Frontal cortex (tissue), 4 donors: Measurements from ENCODE around the gene DDOST. TPM values are rescaled to one million over a fixed set of nuclear protein-coding genes. Genes with fewer than 3 reads are reported as not detected.
A peak's percentile ranks its signal among the peaks of the same experiment; 100 is the strongest.
"Not testable (repeated sequence)": the region's sequence is repeated elsewhere in the genome, so short reads cannot be mapped to it uniquely, and the experiment has no call there.

ENCODE experiments used
- DNase-seq, 2 donors: peaks; one replicate each; pipeline ENCODE4 v3.0.0; 2012; ENCODE audit warnings: low spot score in 2 of 2
- FAIRE-seq: peaks from 2 replicates; lab custom pipeline; 2012; peaks lifted over from hg19 to GRCh38; lab: Jason Lieb, UNC
- total RNA-seq: library from RNA; depleted of rRNA; stranded (reverse); fragments of >200 nt; gene quantifications from one replicate; pipeline ENCODE4 v1.2.3, GENCODE V29; 2014
- donor health status: control.
- donor health status: control.
- donor health status: control.

The DDOST gene
- total RNA-seq, 1 donor from 2014 or later: 110 TPM

- DNase-seq (no peak), FAIRE-seq (no peak)
These were observed 34.3 kb upstream of the DDOST start for GRCh38 chr1:20695515-20695914.

- DNase-seq: no peak
- FAIRE-seq: no peak
These were observed 32.5 kb upstream of the DDOST start for GRCh38 chr1:20693623-20694022.

GRCh38 chr1:20691872-20692271 lies 30.7 kb upstream of the DDOST start:
- DNase-seq: no peak
- no peak for FAIRE-seq

GRCh38 chr1:20689645-20690056 lies 28.5 kb upstream of the DDOST start:
- DNase-seq (no peak), FAIRE-seq (no peak)

- FAIRE-seq: no peak
These were observed 25.9 kb upstream of the DDOST start for GRCh38 chr1:20686883-20687725.

GRCh38 chr1:20685741-20686140 lies 24.6 kb upstream of the DDOST start:
- no peak for FAIRE-seq
- DNase-seq: no peak

More at GRCh38 chr1:20686883-20687725, 25.9 kb upstream of the DDOST start:
- no peak for DNase-seq

GRCh38 chr1:20685099-20685662 lies 24.0 kb upstream of the DDOST start:
- FAIRE-seq (no peak), DNase-seq (peak in 1 of 2 donors; percentile 52)

- DNase-seq (no peak), FAIRE-seq (no peak)
These were observed 23.5 kb upstream of the DDOST start for GRCh38 chr1:20684651-20685050.

- FAIRE-seq (no peak), DNase-seq (no peak)
These were observed 23.0 kb upstream of the DDOST start for GRCh38 chr1:20684050-20684620.

- DNase-seq (no peak), FAIRE-seq (no peak)
These were observed 22.4 kb upstream of the DDOST start for GRCh38 chr1:20683614-20684013.

- DNase-seq (no peak), FAIRE-seq (no peak)
These were observed 21.5 kb upstream of the DDOST start for GRCh38 chr1:20682571-20683236.

- FAIRE-seq: no peak
- DNase-seq: no peak
These were observed 20.8 kb upstream of the DDOST start for GRCh38 chr1:20681999-20682398.

GRCh38 chr1:20680269-20680668 lies 19.1 kb upstream of the DDOST start:
- DNase-seq (no peak), FAIRE-seq (no peak)

GRCh38 chr1:20678599-20678998 lies 17.4 kb upstream of the DDOST start:
- FAIRE-seq (no peak), DNase-seq (no peak)

- FAIRE-seq, DNase-seq: not testable (repeated sequence)
These were observed 12.5 kb upstream of the DDOST start for GRCh38 chr1:20673626-20674025.

GRCh38 chr1:20672265-20672632 lies 11.1 kb upstream of the DDOST start:
- DNase-seq (no peak), FAIRE-seq (no peak)

GRCh38 chr1:20670936-20671335 lies 9.8 kb upstream of the DDOST start:
- FAIRE-seq (no peak), DNase-seq (no peak)

GRCh38 chr1:20668581-20668980 lies 7.4 kb upstream of the DDOST start:
- no peak for DNase-seq
- FAIRE-seq: no peak

GRCh38 chr1:20666804-20667203 lies 5.6 kb upstream of the DDOST start:
- no peak for FAIRE-seq
- DNase-seq: no peak

- no peak for FAIRE-seq
These were observed 5.0 kb upstream of the DDOST start for GRCh38 chr1:20666146-20666545.

GRCh38 chr1:20665726-20666125 lies 4.6 kb upstream of the DDOST start:
- no peak for FAIRE-seq

More at GRCh38 chr1:20666146-20666545, 5.0 kb upstream of the DDOST start:
- no peak for DNase-seq

More at GRCh38 chr1:20665726-20666125, 4.6 kb upstream of the DDOST start:
- no peak for DNase-seq
